ENCODE results near the gene STK11IP. TPM values are rescaled to one million over a fixed set of nuclear protein-coding genes. Genes with fewer than 3 reads are reported as not detected.
A peak's percentile ranks its signal among the peaks of the same experiment; 100 is the strongest.

The STK11IP gene
- total RNA-seq, 2 donors from 2014 or later = 18.6 to 22.4 TPM

GRCh38 chr2:219628986-219629901, 31.6 kb downstream of the STK11IP start:
- DNase-seq (ENCODE audit: low spot score) = peak; percentile 63
- intact Hi-C loops (cut with DNase I) = no loop called here

DNA sequence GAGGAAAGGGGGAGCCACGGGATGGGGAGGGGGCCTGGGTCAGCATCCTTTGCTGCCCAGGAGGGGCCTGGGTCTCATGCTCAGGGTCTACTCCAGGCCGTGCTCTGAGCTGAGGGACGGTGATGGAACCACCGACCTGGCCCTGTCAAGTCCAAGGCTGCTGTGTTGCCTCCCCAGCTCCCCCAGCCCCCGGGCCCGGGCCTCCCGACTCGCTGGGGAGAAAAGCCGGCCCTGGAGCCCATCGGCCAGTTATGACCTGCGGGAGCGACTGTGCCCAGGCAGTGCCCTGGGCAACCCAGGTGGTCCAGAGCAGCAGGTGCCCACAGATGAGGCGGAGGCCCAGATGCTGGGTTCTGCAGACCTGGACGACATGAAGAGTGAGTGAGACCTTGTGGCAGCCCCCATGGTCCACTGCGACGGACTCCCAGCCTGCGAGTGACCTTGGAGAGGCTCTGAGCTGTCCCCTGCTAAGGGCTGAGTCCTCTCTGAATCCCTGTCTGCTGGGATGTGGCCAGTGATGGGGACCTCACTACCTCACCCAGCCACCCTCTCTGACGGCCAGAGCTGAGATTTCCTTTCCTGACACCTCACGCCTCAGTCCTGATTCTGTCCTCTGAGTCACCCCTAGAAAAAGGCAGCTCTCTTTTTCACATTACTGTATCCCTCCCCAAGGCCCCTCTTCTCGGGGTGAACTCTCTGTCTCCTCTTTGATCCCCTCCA, 32.5 kb downstream of the STK11IP start:
- DNase-seq (ENCODE audit: low spot score) = peak; percentile 83
- intact Hi-C loops (cut with DNase I) = loop anchor here in 1 of 2 donors (10.0 kb wide), 1 partner anchor 775 kb away; the partner anchor contains the start of gene WNT6

DNA sequence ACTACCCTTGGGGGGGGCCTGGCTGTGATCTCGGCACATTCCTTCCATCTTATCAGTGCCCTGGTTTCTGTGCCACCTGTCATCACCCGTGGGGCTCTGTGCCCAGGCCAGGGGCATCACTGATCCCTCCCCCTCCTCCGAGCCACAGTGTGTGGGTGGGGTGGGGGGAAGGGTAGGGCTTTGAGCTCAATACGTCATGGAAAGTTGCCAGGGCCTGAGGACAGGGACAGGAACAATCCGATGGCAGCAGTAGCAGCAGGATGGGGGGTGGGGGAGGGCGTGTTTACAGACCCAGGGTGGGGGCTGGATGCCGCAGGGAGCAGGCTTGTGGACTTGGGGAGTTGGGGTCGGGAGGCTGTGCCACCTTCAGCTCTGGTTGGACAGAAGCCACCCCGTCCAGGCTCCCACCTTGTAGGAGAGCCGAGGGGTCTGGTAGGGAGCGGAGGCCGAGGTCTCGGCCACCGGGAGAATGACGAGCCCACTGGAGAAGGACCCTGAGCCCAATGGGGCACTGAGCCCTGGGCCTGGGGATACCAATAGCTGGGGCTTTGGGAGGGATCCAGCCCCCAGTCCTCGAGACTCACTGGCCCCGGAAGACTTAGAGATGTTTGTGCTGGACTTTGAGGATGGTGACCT, 33.2 kb downstream of the STK11IP start:
- peak; percentile 77 for DNase-seq (ENCODE audit: low spot score)
- intact Hi-C loops (cut with DNase I) = loop anchor here in 1 of 2 donors (10.0 kb wide), 1 partner anchor 776 kb away; the partner anchor contains the start of gene WNT6

GRCh38 chr2:219631406-219631891, 33.8 kb downstream of the STK11IP start:
- peak; percentile 54 for DNase-seq (ENCODE audit: low spot score)
- intact Hi-C loops (cut with DNase I) = loop anchor here in 1 of 2 donors (10.0 kb wide), 1 partner anchor 777 kb away; the partner anchor contains the start of gene WNT6

GRCh38 chr2:219631904-219632759, 34.5 kb downstream of the STK11IP start:
- intact Hi-C loops (cut with DNase I) = loop anchor here in 1 of 2 donors (10.0 kb wide), 1 partner anchor 777 kb away; the partner anchor contains the start of gene WNT6
- peak; percentile 83 for DNase-seq (ENCODE audit: low spot score)

DNA sequence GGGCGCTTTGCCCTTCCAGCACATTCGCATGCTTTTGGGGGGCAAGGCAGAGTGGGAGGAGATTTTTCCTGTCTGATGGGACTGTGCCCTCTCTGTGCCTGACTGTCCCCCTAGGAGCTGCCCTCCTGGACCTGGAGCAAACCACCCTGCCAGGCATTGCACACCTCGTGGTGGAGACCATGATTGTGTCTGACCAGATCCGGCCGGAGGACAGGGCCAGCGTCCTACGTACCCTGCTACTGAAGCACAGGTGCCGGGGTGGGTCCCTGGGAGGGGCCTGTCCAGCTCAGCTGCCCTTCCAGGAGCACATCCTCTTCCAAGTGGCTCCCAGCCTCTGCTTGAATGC, 35.1 kb downstream of the STK11IP start:
- intact Hi-C loops (cut with DNase I) = loop anchor here in 1 of 2 donors (10.0 kb wide), 1 partner anchor 778 kb away; the partner anchor contains the start of gene WNT6
- peak; percentile 69 for DNase-seq (ENCODE audit: low spot score)

DNA sequence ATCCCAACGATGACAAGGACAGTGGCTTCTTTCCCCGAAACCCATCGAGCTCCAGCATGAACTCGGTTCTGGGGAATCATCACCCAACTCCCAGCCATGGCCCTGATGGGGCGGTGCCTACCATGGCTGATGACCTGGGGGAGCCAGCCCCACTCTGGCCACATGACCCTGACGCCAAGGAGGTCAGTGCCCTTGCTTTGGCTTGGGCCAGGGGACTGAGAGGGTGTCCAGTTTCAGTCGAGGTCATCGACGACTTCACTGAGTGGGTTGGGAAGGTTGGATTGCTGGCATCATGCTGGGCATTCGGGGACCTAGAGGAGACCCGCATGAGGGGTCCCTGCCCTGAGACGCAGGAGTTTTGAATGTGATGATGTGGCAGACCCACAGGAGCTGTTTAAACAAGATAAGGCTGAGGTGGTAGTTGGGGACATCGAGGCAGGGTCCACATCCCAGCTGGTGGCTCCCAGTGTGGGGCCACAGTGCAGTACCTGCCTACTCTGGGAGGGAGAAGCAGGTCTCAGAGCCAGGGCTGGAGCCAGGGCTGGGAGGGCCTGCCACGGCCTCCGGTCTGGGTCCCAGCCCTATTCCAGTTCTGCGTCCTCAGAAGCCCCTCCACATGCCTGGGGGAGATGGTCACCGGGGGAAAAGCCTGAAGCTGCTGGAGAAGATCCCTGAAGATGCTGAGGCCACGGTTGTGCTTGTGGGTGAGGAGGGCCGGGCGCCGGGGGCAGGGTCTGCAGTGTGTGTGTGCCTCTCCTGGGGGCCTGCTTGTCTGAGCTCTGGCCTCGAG, 35.8 kb downstream of the STK11IP start:
- peak; percentile 66 for DNase-seq (ENCODE audit: low spot score)
- intact Hi-C loops (cut with DNase I) = loop anchor here in 1 of 2 donors (10.0 kb wide), 1 partner anchor 779 kb away; the partner anchor contains the start of gene WNT6

GRCh38 chr2:219634171-219634940, 36.7 kb downstream of the STK11IP start:
- peak; percentile 58 for DNase-seq (ENCODE audit: low spot score)
- intact Hi-C loops (cut with DNase I) = loop anchor here in 1 of 2 donors (10.0 kb wide), 1 partner anchor 780 kb away; the partner anchor contains the start of gene WNT6

GRCh38 chr2:219634951-219635751, 37.5 kb downstream of the STK11IP start:
- peak; percentile 78 for DNase-seq (ENCODE audit: low spot score)
- intact Hi-C loops (cut with DNase I) = loop anchor here in 1 of 2 donors (10.0 kb wide), 1 partner anchor 780 kb away; the partner anchor contains the start of gene WNT6

- intact Hi-C loops (cut with DNase I) = loop anchor here in 1 of 2 donors (2.0 to 10.0 kb wide), 2 partner anchors 18 to 782 kb away; partner anchors contain the start of gene WNT6
- DNase-seq (ENCODE audit: low spot score) = peak; percentile 72
These were observed 38.7 kb downstream of the STK11IP start for GRCh38 chr2:219636144-219636915.

DNA sequence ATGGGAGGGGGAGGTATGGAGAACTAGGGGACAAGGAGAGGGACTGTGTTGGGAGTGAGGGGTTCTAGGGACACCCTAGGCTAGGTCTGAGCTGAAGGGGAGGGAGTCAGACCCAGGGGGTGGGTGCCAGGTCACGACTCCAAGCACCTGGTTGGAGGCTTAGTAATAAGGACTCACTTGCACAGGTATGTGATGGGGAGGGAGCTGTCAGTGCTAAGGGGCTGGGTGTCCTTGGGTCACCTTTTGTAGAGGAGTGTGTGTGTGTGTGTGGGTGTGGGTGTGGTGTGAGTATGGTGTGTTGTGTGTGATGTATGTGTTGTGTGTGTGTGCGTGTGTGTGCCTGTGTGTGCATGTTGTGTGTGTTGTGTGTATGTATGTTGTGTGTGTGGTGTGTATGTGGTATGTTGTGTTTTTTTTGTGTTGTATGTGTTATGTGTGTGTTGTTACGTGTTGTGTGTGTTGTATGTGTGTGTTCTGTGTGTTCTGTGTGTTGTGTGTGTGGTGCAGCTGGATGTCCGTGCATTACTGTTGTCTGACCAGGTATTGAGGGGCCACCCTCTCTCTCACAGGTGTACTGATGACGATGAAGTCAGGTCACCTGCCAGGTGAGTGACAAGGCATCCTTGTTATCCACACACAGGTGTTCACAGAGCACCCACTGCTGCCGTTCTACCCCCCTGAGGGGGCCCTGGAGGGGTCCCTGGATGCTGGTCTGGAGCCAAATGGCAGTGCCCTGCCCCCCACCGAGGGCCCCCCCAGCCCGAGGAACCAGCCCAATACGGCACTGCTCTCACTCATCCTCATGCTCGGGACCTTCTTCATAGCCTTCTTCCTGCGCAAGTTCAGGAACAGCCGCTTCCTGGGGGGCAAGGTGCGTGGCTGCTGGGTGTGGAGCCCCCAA, 39.5 kb downstream of the STK11IP start:
- DNase-seq (ENCODE audit: low spot score) = peak; percentile 68
- intact Hi-C loops (cut with DNase I) = loop anchor here in 1 of 2 donors (2.0 to 10.0 kb wide), 2 partner anchors 18 to 782 kb away; partner anchors contain the start of gene WNT6

DNA sequence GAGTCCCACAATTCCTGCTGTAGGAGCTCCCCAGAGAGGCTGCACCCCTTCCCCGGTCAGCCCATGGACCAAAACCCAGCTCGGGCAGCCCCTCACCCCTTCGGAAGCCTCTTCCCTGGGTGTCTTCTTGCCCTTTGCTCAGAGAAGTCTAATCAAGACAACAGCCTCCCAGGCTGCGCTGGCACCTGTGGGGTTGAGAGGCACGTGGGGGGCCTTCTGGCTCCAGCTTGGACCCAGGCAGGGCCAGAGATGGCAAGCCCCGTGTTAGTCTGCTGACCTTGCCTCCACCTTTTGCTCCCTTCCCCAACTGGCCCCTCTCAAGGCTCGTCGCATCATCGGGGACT, 40.2 kb downstream of the STK11IP start:
- intact Hi-C loops (cut with DNase I) = loop anchor here (2.0 to 10.0 kb wide), 3 partner anchors 19 to 783 kb away; partner anchors contain the start of genes TMEM198 (in 1 of the 2) and WNT6 (in 1 of the 2)

DNA sequence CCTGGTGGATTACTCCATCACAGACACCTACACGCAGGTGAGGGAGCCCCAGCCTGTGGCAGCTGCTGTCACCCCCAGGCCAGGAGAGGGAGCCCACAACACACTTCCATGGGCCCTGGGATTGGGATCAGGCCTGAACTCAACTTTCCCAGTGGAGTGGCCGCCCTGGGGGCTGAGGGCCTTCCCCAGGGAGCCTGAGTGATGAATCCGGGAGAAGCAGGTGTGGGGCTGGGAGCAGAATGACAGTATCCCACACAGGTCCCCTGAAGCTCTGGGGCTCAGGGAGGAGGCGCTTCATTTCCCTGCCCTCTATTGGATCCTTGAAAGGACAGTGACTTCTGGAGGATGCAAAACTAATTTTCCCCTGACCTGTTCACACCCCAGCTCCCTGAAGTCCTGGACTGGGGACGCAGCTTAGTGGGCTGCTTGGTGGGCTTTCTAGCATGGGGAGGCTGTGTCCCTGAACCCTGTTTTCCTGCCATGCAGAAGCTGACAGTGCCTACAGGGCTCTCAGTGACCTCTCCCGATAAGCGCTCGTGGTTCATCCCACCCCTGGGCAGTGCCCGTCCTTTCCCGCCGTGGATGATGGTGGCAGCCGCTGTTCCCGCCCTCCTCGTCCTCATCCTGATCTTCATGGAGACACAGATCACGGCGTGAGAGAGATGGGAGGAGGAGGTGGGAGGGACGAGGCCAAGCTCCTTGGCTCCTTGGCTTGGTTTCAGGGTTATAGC, 40.7 kb downstream of the STK11IP start:
- peak; percentile 80 for DNase-seq (ENCODE audit: low spot score)
- intact Hi-C loops (cut with DNase I) = loop anchor here (2.0 to 10.0 kb wide), 2 partner anchors 94 to 784 kb away; partner anchors contain the start of genes TMEM198 (in 1 of the 2) and WNT6 (in 1 of the 2)

More for the DNA sequence above, 40.2 kb downstream of the STK11IP start:
- DNase-seq (ENCODE audit: low spot score) = no peak
